Neuronal stem cell (in vitro differentiated cells): ENCODE data around the gene DUSP1.

Experiments
- DNase-seq: peaks from one replicate; pipeline ENCODE4 v3.0.0-alpha.2; 2013; ENCODE audit warnings: low spot score
- H2AFZ ChIP-seq: one replicate; pipeline ENCODE4 v1.6.1; 2013; ENCODE audit warnings: mild to moderate bottlenecking, low read length, inconsistent platforms
- H2AK5ac ChIP-seq: 2 replicates; pipeline ENCODE4 v1.6.1; 2013; ENCODE audit warnings: low read depth, mild to moderate bottlenecking, inconsistent platforms, low read length, moderate library complexity, mixed read lengths
- H2BK120ac ChIP-seq: 2 replicates; pipeline ENCODE4 v1.6.1; 2013; ENCODE audit warnings: low read depth, mild to moderate bottlenecking, inconsistent platforms, low read length, moderate library complexity, mixed read lengths
- H2BK12ac ChIP-seq: one replicate; pipeline ENCODE4 v1.6.1; 2013; ENCODE audit warnings: low read length, inconsistent platforms
- H2BK15ac ChIP-seq: 2 replicates; pipeline ENCODE4 v1.6.1; 2013; ENCODE audit warnings: mild to moderate bottlenecking, low read length, inconsistent platforms, mixed read lengths
- H2BK5ac ChIP-seq: one replicate; pipeline ENCODE4 v1.6.1; 2013; ENCODE audit warnings: inconsistent platforms, mild to moderate bottlenecking, low read length, moderate library complexity
- H3K14ac ChIP-seq: one replicate; pipeline ENCODE4 v1.6.1; 2013; ENCODE audit warnings: low read length, inconsistent platforms
- H3K18ac ChIP-seq: 2 replicates; pipeline ENCODE4 v1.6.1; 2013; ENCODE audit warnings: low read length, inconsistent platforms
- H3K23ac ChIP-seq: 2 replicates; pipeline ENCODE4 v1.6.1; 2013; ENCODE audit warnings: low read depth, mild to moderate bottlenecking, mixed read lengths, low read length, inconsistent platforms; ENCODE audit not compliant: poor library complexity
- H3K27ac ChIP-seq: replicated peaks from 3 replicates; pipeline ENCODE4 v1.5.1; 2013; ENCODE audit warnings: low read length, inconsistent platforms
- H3K27me3 ChIP-seq, 3 experiments: 2 replicates each; pipeline ENCODE4 v1.6.1; 2013; ENCODE audit warnings: low read length in 3 of 3, mild to moderate bottlenecking in 2 of 3, inconsistent platforms in 1 of 3, low read depth in 1 of 3, mixed read lengths in 1 of 3, moderate library complexity in 1 of 3; ENCODE audit not compliant: control insufficient read depth in 3 of 3, insufficient read depth in 3 of 3
- H3K36me3 ChIP-seq, 2 donors: replicated peaks in 1 of 2; 2 replicates each; pipeline ENCODE4 v1.6.1; 2013; ENCODE audit warnings: low read length in 2 of 2; ENCODE audit not compliant: control insufficient read depth in 2 of 2, insufficient read depth in 2 of 2
- H3K4ac ChIP-seq: 2 replicates; pipeline ENCODE4 v1.6.1; 2013; ENCODE audit warnings: inconsistent platforms, mild to moderate bottlenecking, low read length, moderate library complexity
- H3K4me1 ChIP-seq, 2 donors: 1 replicate in 1 of 2; 2 replicates in 1 of 2; pipeline ENCODE4 v1.6.1; 2013; ENCODE audit warnings: low read length in 2 of 2, low read depth in 1 of 2; ENCODE audit not compliant: control insufficient read depth in 2 of 2, insufficient read depth in 1 of 2
- H3K4me2 ChIP-seq: one replicate; pipeline ENCODE4 v1.6.1; 2013; ENCODE audit warnings: mild to moderate bottlenecking, low read length, inconsistent platforms; ENCODE audit not compliant: insufficient read depth, poor library complexity, severe bottlenecking
- H3K4me3 ChIP-seq, 2 donors: 2 replicates each; pipeline ENCODE4 v1.5.1; 2013; ENCODE audit warnings: low read length in 2 of 2, mild to moderate bottlenecking in 2 of 2, inconsistent platforms in 1 of 2, moderate library complexity in 1 of 2
- H3K79me1 ChIP-seq: one replicate; pipeline ENCODE4 v1.6.1; 2013; ENCODE audit warnings: low read depth, mild to moderate bottlenecking, inconsistent platforms, low read length, moderate library complexity
- H3K9ac ChIP-seq: one replicate; pipeline ENCODE4 v1.6.1; 2013; ENCODE audit warnings: mild to moderate bottlenecking, low read depth, low read length, inconsistent platforms; ENCODE audit not compliant: poor library complexity
- H3K9me3 ChIP-seq, 2 donors: replicated peaks in 1 of 2; 2 replicates each; pipeline versions ENCODE3 to v1.6.1; 2013; ENCODE audit warnings: low read length in 2 of 2, mild to moderate bottlenecking in 2 of 2, inconsistent platforms in 1 of 2, low read depth in 1 of 2, mixed read lengths in 1 of 2, moderate library complexity in 1 of 2; ENCODE audit not compliant: control insufficient read depth in 2 of 2, insufficient read depth in 1 of 2
- H4K8ac ChIP-seq: one replicate; pipeline ENCODE4 v1.6.1; 2013; ENCODE audit warnings: low read depth, mild to moderate bottlenecking, inconsistent platforms, low read length, moderate library complexity
- H4K91ac ChIP-seq: one replicate; pipeline ENCODE4 v1.6.1; 2013; ENCODE audit warnings: low read length, low read depth, mild to moderate bottlenecking, inconsistent platforms; ENCODE audit not compliant: poor library complexity
- WGBS, 2 donors: extraction: QIAGEN DNeasy Blood & Tissue Kit; methylation state at CpG; one replicate each; pipeline ENCODE4 v1.1.7; 2013; ENCODE audit warnings: missing lambda C conversion rate in 2 of 2, mixed read lengths in 1 of 2; ENCODE audit not compliant: insufficient read length in 2 of 2, insufficient replicate concordance in 1 of 2; ENCODE audit errors: extremely low coverage in 2 of 2; 5-methylcytosine and 5-hydroxymethylcytosine counted together

The DUSP1 gene

GRCh38 chr5:172746725-172747124 is 24.3 kb downstream of the DUSP1 start:
- Histone ChIP-seq H3K23ac (no peak overlapping the region), H3K4me2 (no peak overlapping the region), H3K4ac (no peak overlapping the region), H3K14ac (no peak overlapping the region), H3K36me3 (no peaks in the 10 kb centered on the region), H2BK15ac (no peak overlapping the region), H3K9me3 (peaks cover 4 to 12% of the 10 kb centered on the region in 2 donors), H2BK5ac (no peak overlapping the region), H2BK12ac (no peak overlapping the region), H3K4me3 (no peak overlapping the region), H2BK120ac (no peak overlapping the region), H3K9ac (no peak overlapping the region), H3K18ac (no peak overlapping the region), H4K8ac (no peak overlapping the region), H3K27me3 (no peaks in the 10 kb centered on the region), H3K79me1 (no peaks in the 10 kb centered on the region), H3K4me1 (peaks cover 2 to 3% of the 10 kb centered on the region in 2 donors), H2AFZ (no peak overlapping the region), H3K27ac (no peak overlapping the region), H2AK5ac (no peak overlapping the region), H4K91ac (no peak overlapping the region)
- no CpG with 5 or more reads among the region's 3 CpGs for WGBS, 2 donors
- no peak for DNase-seq

GRCh38 chr5:172745838-172746237 is 25.2 kb downstream of the DUSP1 start:
- no CpG with 5 or more reads among the region's 3 CpGs for WGBS, 2 donors
- no peak overlapping the region for H2BK120ac ChIP-seq
- H3K4ac ChIP-seq, result no peak overlapping the region

GRCh38 chr5:172745406-172745805 is 25.6 kb downstream of the DUSP1 start:
- H3K4me3 ChIP-seq, result no peak overlapping the region
- no peak overlapping the region for H3K4me2 ChIP-seq
- H3K79me1 ChIP-seq, result no peaks in the 10 kb centered on the region
- no CpG with 5 or more reads among the region's 8 CpGs for WGBS, 2 donors
- H3K14ac ChIP-seq, result no peak overlapping the region
- H3K9ac ChIP-seq, result no peak overlapping the region
- no peak overlapping the region for H3K27ac ChIP-seq
- H3K23ac ChIP-seq, result no peak overlapping the region
- H2AFZ ChIP-seq, result no peak overlapping the region
- H3K36me3 ChIP-seq, result no peaks in the 10 kb centered on the region
- DNase-seq, result no peak
- H4K8ac ChIP-seq, result no peak overlapping the region
- no peak overlapping the region for H2BK12ac ChIP-seq
- H2AK5ac ChIP-seq, result no peak overlapping the region
- no peaks in the 10 kb centered on the region for H3K27me3 ChIP-seq
- no peak overlapping the region for H2BK120ac ChIP-seq
- H2BK5ac ChIP-seq, result no peak overlapping the region
- H3K18ac ChIP-seq, result no peak overlapping the region
- H2BK15ac ChIP-seq, result no peak overlapping the region
- H4K91ac ChIP-seq, result no peak overlapping the region
- peaks cover 2 to 3% of the 10 kb centered on the region in 2 donors for H3K4me1 ChIP-seq
- H3K4ac ChIP-seq, result no peak overlapping the region
- H3K9me3 ChIP-seq, result peaks cover 4 to 12% of the 10 kb centered on the region in 2 donors

More at GRCh38 chr5:172745838-172746237, 25.2 kb downstream of the DUSP1 start:
- DNase-seq, result no peak
- H3K9me3 ChIP-seq, result peaks cover 4 to 12% of the 10 kb centered on the region in 2 donors
- no peak overlapping the region for H3K4me2 ChIP-seq
- no peak overlapping the region for H3K18ac ChIP-seq
- no peak overlapping the region for H2BK15ac ChIP-seq
- no peak overlapping the region for H2AFZ ChIP-seq
- H3K36me3 ChIP-seq, result no peaks in the 10 kb centered on the region
- H3K9ac ChIP-seq, result no peak overlapping the region
- H3K79me1 ChIP-seq, result no peaks in the 10 kb centered on the region
- peaks cover 2 to 3% of the 10 kb centered on the region in 2 donors for H3K4me1 ChIP-seq
- no peak overlapping the region for H2BK12ac ChIP-seq
- H3K23ac ChIP-seq, result no peak overlapping the region
- H3K27me3 ChIP-seq, result no peaks in the 10 kb centered on the region
- H3K4me3 ChIP-seq, result no peak overlapping the region
- no peak overlapping the region for H3K27ac ChIP-seq
- H4K8ac ChIP-seq, result no peak overlapping the region
- no peak overlapping the region for H3K14ac ChIP-seq
- no peak overlapping the region for H2BK5ac ChIP-seq
- H4K91ac ChIP-seq, result no peak overlapping the region
- H2AK5ac ChIP-seq, result no peak overlapping the region

- Histone ChIP-seq H3K9ac (no peak overlapping the region), H3K4me1 (peaks cover 0 to under 1% of the 10 kb centered on the region in 2 donors), H3K27ac (no peak overlapping the region), H3K4ac (no peak overlapping the region), H3K14ac (no peak overlapping the region), H3K27me3 (no peaks in the 10 kb centered on the region), H2BK120ac (no peak overlapping the region), H2AFZ (no peak overlapping the region), H4K8ac (no peak overlapping the region), H2BK12ac (peak overlapping the region; percentile 17), H3K9me3 (peaks cover 4 to 12% of the 10 kb centered on the region in 2 donors), H3K4me2 (no peak overlapping the region), H2AK5ac (peak overlapping the region; percentile 53), H3K4me3 (no peak overlapping the region), H3K36me3 (no peaks in the 10 kb centered on the region), H2BK15ac (no peak overlapping the region), H3K23ac (no peak overlapping the region), H3K79me1 (no peaks in the 10 kb centered on the region), H4K91ac (no peak overlapping the region), H3K18ac (peak overlapping the region; percentile 45), H2BK5ac (no peak overlapping the region)
- no CpG with 5 or more reads among the region's 12 CpGs for WGBS, 2 donors
- DNase-seq, result no peak
These were observed 26.6 kb downstream of the DUSP1 start for GRCh38 chr5:172744123-172745104.
